Measurements from ENCODE around the gene PRR20D.
"Not testable (repeated sequence)": the region's sequence is repeated elsewhere in the genome, so short reads cannot be mapped to it uniquely, and the experiment has no call there.

The PRR20D gene

GRCh38 chr13:57160332-57160731 lies at the start of gene PRR20D:
PRR20D (plus strand) TSS chr13:57160632; CDS start chr13:57161019, 387 bp downstream.
- not testable (repeated sequence) for DNase-seq

GRCh38 chr13:57114945-57115344 lies 45.5 kb upstream of the PRR20D start:
- DNase-seq, result no peak

- DNase-seq, result no peak
Observed at GRCh38 chr13:57123681-57124080, 36.8 kb upstream of the PRR20D start.

- no peak for DNase-seq
Observed at GRCh38 chr13:57128909-57129308, 31.5 kb upstream of the PRR20D start.

GRCh38 chr13:57136093-57136492 lies 24.3 kb upstream of the PRR20D start:
- DNase-seq, result no peak

- no peak for DNase-seq
Observed at GRCh38 chr13:57137585-57137984, 22.8 kb upstream of the PRR20D start.

GRCh38 chr13:57138988-57139387 lies 21.4 kb upstream of the PRR20D start:
- DNase-seq, result no peak

GRCh38 chr13:57139781-57140180 lies 20.7 kb upstream of the PRR20D start:
- not testable (repeated sequence) for DNase-seq

GRCh38 chr13:57140235-57140968 lies 20.0 kb upstream of the PRR20D start, which contains the start of gene PRR20A:
PRR20A (plus strand) TSS chr13:57140918; CDS start chr13:57141305, 387 bp downstream.
- not testable (repeated sequence) for DNase-seq

GRCh38 chr13:57147188-57147587 lies 13.2 kb upstream of the PRR20D start, which contains the start of gene PRR20B:
PRR20B (plus strand) TSS chr13:57147488; CDS start chr13:57147875, 387 bp downstream.
- not testable (repeated sequence) for DNase-seq

- DNase-seq, result not testable (repeated sequence)
Observed at GRCh38 chr13:57148106-57148505, 12.3 kb upstream of the PRR20D start.

- DNase-seq, result not testable (repeated sequence)
Observed at GRCh38 chr13:57153761-57154160, 6.7 kb upstream of the PRR20D start, which contains the start of gene PRR20C. PRR20C (plus strand) TSS chr13:57154061; CDS start chr13:57154448, 387 bp downstream.

GRCh38 chr13:57166897-57167296 lies 6.5 kb downstream of the PRR20D start, which contains the start of gene PRR20E:
PRR20E (plus strand) TSS chr13:57167197; CDS start chr13:57167584, 387 bp downstream.
- DNase-seq, result not testable (repeated sequence)

GRCh38 chr13:57191667-57192066 lies 31.2 kb downstream of the PRR20D start:
- no peak for DNase-seq

GRCh38 chr13:57212989-57213388 lies 52.6 kb downstream of the PRR20D start:
- DNase-seq, result no peak

Measured in SHP77 (cell line).